Subcutaneous adipose tissue (tissue), 4 donors: Measurements from ENCODE around the gene TFR2. TPM values are rescaled to one million over a fixed set of nuclear protein-coding genes. Genes with fewer than 3 reads are reported as not detected.

Experiments
- total RNA-seq, 4 donors: library from RNA; depleted of rRNA; stranded (reverse); fragments of >200 nt; gene quantifications; one replicate each; pipeline ENCODE4 v1.1.0, GENCODE V29; 2016
- TF ChIP-seq, protein P1 (sequence below): fragments of 450-650 bp; IDR thresholded peaks from one replicate; pipeline ENCODE4 v1.5.1; 2016; ENCODE audit warnings: low read depth, mild to moderate bottlenecking, control low read depth, antibody characterized with exemption, moderate library complexity

TFR2 gene
- total RNA-seq, 4 donors from 2014 or later = 0.49 to 0.94 (median 0.88) TPM; not detected in 1

DNA sequence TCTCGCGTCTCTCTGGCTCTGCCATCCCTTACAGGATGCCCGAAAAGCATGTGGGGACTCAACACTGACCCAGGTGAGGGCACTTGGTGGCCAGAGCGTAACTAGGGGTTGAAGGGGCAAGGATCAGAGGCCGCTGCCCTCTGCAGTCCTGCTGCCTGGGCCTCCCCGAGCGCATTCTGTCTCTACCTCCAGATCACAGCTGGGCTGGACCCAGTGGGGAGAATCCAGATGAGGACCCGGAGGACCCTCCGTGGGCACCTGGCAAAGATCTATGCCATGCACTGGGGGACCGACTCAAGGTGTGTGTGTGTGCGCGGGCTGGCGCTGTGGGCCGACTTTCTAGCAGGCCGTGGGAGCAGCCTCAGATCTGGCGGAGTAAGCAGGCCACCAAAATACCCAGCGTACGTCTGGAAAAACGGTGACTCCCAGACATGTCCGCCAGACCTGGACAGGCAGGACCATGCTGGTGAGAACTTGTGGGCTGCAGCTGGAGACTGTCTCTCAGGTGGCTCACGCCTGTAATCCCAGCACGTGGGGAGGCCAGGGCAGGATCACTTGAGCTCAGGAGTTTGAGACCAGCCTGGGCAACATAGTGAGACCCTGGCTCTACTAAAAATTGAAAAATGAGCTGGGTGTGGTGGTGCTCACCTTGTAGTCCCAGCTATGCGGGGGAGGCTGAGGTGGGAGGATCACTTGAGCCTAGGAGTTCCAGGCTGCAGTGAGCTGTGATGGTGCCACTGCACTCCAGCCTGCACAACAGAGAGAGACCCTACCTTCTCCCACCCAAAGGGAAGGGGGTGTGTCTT, 35.4 kb upstream of the TFR2 start:
- TF ChIP-seq, protein P1, sequence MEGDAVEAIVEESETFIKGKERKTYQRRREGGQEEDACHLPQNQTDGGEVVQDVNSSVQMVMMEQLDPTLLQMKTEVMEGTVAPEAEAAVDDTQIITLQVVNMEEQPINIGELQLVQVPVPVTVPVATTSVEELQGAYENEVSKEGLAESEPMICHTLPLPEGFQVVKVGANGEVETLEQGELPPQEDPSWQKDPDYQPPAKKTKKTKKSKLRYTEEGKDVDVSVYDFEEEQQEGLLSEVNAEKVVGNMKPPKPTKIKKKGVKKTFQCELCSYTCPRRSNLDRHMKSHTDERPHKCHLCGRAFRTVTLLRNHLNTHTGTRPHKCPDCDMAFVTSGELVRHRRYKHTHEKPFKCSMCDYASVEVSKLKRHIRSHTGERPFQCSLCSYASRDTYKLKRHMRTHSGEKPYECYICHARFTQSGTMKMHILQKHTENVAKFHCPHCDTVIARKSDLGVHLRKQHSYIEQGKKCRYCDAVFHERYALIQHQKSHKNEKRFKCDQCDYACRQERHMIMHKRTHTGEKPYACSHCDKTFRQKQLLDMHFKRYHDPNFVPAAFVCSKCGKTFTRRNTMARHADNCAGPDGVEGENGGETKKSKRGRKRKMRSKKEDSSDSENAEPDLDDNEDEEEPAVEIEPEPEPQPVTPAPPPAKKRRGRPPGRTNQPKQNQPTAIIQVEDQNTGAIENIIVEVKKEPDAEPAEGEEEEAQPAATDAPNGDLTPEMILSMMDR = no peak

DNA sequence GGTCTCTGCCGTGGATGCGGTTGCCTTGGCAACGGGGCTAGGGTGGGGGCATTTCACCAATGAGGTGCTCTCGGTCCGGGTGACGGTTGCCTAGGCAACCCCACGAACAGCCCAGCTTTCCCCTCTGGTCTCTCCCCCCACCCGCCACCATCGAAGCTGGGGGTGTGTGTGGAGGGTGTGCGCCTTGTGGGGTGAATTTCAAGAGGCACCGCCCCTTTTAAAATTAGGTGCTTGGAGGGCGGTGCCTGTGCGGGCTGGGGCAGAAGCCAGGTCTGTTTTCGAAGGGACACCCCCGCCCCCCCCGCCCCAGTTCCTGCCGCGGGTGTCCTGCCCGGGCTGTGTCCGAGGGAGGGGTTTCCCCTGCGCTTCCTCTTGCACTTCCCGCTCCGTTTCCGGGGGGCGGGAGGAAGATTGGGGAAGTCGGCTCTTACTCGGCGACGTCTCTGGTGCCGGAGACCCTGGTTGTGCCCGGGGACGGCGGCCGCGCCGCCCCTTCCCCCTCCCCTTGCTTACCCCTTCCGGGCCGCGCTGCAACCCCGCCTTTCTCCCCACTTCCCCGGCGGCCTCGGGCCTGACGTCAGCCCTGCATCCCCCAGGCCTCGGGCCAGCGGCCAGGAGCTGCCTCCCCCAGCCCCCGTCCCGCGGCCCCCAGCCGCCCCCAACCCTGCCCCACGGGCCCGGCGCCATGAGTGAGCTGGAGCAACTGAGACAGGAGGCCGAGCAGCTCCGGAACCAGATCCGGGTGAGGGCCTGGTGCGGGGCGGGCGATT, 34.4 kb upstream of the TFR2 start:
- TF ChIP-seq, protein P1 = no peak

DNA sequence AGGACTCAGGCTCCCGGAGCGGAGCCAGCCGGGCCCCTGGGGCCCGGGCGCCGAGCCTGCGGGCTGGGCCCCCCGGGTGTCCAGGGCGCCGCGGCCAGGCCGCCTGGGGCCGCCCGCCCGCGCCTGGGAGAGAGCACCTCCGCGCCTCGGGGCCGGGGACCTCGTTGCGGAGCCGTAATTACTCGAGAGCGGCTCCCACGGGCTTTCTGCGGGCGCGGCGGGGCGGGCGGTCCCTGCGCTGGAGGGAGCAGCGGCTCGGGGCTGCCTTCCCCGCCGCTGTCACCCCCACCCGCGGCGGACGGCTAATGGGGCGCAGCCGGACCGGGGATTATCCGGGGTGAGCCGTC, 33.7 kb upstream of the TFR2 start:
- TF ChIP-seq, protein P1 = no peak

DNA sequence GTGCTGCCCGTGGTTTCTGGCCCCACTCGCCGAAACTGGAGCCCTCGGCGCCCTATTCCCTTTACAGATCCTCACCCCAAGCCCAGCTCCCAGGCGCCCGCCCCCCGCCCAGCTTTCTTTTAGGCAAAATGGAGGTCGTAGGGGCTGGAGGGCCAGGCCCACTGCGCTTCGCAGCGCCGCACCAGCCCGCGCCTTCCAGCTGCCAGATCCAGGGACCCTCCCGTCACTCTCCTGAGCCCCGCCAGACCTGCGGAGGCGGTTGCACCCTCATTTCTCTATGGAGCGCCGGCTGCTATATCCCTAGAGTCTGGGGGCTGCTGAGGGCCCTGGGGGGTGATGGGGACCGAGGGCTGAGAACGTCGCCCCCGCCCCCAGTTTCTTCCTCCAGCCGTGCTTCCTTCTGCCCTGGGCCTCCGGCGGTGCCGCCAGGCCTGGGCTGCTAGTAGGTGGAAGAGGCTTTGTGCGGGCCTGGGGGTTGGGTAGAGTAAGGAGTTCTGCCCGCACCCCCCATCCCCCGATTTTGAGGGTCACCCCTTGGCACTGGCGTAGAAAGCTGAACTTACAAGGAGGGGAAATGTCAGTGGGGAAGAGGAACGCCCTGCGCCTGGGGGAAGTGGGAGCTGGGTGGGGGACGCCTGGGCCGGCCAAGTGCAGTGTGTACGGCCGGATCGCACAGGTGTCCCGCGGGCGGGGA, 33.2 kb upstream of the TFR2 start:
- TF ChIP-seq, protein P1 = no peak

DNA sequence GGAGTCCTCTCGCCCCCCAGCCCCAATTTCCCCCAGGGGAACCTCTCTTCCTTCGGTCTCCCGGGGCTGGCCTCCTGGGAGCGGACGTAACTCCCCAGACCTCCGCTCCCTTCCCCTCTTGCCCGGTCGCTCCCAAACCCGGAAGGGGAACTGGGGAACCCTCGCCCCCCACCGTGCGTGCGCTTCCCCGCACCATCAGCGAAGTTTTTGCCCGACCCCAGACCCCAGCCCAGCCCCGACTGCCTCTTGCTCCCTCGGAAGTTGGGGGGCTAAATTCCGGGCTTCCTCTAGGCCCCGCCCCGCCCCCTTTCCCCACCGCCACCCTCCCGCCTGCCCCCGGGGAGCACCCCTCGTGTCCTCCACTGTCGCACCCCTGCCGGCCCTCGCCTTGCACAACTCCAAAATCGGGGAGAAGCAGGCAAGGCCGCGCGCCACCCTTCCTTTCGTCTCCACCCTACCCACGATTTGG, 32.6 kb upstream of the TFR2 start:
- TF ChIP-seq, protein P1 = no peak

DNA sequence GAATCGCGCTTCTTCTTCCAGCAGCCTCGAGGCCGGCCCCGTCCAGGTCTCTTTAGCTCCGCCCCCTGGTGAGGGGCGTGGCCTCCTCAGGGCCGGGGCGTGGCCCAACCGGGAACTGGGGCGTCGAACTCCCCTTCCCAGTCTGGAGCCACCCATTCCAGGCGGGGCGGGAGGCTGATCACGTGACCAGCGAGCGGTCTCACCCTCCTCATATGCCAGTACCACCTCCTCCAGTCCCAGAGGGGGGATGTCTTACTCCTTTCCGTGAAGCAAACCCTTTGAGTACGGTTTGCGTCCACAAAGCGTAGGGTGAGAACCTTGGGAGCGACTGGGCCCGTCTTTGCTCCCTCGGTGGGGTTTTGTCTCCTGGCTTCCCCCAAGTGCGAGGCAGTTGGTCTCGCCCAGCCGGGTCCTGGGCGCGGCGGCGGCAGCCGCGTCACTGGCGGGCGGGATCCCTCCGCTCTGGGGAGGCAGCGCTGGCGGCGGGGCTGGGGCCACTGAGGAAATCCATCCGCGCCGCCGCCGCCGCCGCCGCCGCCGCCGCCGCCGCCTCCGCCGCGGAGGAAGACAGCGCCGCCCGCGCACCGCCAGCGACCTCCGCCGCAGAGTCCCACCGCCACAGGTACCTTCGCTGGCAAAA, 32.1 kb upstream of the TFR2 start, which contains the start of gene GNB2:
GNB2 (plus strand) TSS at position 439 of the 640 bp plus-strand sequence. CDS start 2,526 bp downstream, outside the sequence.
- TF ChIP-seq, protein P1 = no peak
